GM10248 (cell line): Measurements from ENCODE around the gene CDCA8.

Experiments
- CTCF ChIA-PET: fragments of 300-600 bp; sonication (Branson Sonifier 250); formaldehyde crosslinking; extraction: SDS; loops from one replicate; lab custom pipeline; 2021; ENCODE audit warnings: antibody characterized with exemption; lab: Yijun Ruan, JAX
- POLR2A ChIA-PET: fragments of 350-650 bp; sonication (Branson Sonifier 250); formaldehyde crosslinking; extraction: SDS; loops from one replicate; lab custom pipeline; 2020; ENCODE audit warnings: antibody characterized with exemption; lab: Yijun Ruan, JAX
- DNase-seq: peaks from one replicate; pipeline ENCODE4 v3.0.0; 2012; ENCODE audit errors: extremely low spot score
- TF ChIP-seq, protein P1 (sequence below): IDR thresholded peaks from 2 replicates; pipeline ENCODE4 v1.5.1; 2012; ENCODE audit warnings: mild to moderate bottlenecking, low read depth; ENCODE audit errors: extremely low read depth, missing control alignments, control extremely low read depth

CDCA8 gene

DNA sequence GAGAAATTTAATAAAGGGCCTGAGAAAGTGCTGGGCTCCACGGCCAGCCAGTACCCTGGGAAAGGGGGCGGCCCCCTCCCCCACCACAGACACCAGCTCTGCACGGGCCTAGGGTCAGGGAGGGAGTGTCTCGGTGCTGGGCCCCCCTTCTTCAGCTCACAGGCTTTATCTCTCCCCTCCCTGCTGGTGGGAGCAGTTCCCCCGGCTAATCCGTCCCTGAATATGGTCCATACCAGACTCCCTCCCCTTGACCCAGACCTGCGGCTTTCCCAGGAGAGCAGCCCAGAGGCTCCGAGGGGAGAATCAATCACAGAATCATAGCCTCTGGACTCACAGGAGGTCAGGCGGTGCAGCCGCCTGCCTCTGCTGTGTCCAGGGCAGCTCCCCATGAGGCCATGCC lies 31.7 kb upstream of the CDCA8 start:
- ChIA-PET CTCF (interaction anchor here (1.0 to 1.3 kb wide), 2 partner anchors 23 to 57 kb away, joined by 3 read pairs; no protein-coding TSS in a partner anchor), POLR2A (no interaction called here)
- no peak for DNase-seq
- TF ChIP-seq, protein P1, sequence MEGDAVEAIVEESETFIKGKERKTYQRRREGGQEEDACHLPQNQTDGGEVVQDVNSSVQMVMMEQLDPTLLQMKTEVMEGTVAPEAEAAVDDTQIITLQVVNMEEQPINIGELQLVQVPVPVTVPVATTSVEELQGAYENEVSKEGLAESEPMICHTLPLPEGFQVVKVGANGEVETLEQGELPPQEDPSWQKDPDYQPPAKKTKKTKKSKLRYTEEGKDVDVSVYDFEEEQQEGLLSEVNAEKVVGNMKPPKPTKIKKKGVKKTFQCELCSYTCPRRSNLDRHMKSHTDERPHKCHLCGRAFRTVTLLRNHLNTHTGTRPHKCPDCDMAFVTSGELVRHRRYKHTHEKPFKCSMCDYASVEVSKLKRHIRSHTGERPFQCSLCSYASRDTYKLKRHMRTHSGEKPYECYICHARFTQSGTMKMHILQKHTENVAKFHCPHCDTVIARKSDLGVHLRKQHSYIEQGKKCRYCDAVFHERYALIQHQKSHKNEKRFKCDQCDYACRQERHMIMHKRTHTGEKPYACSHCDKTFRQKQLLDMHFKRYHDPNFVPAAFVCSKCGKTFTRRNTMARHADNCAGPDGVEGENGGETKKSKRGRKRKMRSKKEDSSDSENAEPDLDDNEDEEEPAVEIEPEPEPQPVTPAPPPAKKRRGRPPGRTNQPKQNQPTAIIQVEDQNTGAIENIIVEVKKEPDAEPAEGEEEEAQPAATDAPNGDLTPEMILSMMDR: no peak

DNA sequence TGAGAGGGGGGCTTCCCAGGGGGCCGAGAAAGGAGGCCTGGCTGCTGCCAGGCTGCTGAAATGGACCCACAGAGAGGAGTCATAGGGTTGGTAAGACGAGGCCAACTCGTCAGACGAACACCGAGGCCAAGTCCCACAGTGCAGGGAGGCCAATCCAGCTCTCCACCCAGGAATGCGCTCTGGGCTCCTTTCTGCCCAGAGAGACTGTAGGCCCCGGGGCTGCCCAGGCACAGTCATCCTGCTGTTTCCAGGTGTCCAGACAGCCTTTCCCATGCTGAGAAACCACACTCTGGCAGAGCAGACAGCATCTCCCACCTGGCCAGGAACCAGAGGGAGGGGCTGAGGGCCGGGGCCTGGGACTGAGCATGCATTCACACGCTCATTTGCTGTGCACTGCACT lies 30.9 kb upstream of the CDCA8 start:
- TF ChIP-seq, protein P1: no peak
- POLR2A ChIA-PET: interaction anchor here (0.9 kb wide), 1 partner anchor 186 kb away, joined by 3 read pairs; no protein-coding TSS in a partner anchor
- CTCF ChIA-PET: interaction anchor here (1.1 to 3.3 kb wide), 4 partner anchors 14 to 88 kb away, joined by 3 to 20 read pairs (median 4); no protein-coding TSS in a partner anchor
- no peak for DNase-seq

DNA sequence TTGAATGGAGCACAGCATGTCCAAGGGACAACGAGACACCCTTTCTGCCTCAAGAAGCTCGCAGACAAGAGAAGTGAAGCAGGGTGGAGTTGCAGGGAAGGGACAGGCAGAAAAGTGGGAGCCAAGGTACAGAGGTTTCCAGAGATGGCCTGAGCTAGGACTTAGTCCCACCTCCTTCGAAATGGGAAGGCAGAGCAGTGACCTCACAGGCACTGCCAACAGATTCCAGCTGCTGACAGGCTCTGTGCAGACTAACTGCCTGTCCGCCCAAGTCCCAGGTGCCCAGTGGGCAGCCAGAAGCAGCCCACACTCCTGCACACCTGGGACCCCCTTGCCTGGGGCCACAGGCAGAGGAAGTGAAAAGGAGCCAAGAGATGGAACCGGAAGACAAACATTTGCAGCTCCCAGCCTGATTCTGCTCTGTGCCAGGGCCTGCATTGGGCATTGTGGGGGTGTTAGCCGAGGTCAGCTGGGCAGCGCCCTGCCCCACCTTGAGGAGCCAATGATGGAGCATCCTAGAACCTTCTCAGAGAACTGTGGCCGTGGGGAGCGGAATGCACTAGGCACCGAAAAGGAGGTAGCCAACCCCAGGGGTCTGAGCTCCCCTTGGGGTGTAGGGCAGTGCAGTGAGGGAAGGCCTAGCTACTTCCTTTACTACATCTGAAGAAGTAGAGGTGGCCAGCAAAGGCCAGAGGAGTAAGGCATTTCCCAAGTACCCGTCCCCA lies 30.1 kb upstream of the CDCA8 start:
- DNase-seq: no peak
- TF ChIP-seq, protein P1: no peak
- ChIA-PET POLR2A (interaction anchor here (0.9 kb wide), 1 partner anchor 187 kb away, joined by 3 read pairs; no protein-coding TSS in a partner anchor), CTCF (interaction anchor here (0.6 to 3.3 kb wide), 5 partner anchors 14 to 89 kb away, joined by 3 to 20 read pairs (median 4); no protein-coding TSS in a partner anchor)

DNA sequence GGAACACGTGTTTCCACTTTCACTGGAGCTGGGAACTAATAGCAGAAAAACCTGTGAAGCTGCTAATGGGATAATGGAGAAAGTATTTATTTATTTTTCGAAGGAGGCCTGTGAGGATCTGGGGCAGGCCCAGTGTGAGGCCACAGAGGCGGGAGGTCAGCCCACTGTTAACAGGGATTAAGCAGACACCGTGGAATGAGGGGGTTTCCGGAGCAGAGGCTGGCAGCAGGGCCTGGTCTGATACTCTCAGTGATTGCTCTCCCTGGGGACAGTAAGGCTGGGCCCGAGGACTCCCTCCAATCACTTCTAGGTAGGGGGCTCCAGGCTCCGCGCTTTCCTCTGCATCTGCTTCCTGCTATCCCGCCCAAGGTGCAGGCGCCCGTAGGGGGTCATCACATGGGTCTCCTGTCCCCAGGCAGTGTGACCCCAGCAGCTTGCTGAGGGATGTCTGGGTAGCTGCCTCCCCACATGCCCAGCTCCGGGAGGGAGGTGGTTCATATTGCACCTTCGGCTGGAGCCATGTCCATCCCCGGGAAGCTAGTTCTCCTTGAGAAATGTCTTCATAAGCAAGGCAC lies 28.8 kb upstream of the CDCA8 start:
- DNase-seq: no peak
- ChIA-PET POLR2A (no interaction called here), CTCF (interaction anchor here (3.0 to 3.3 kb wide), 2 partner anchors 19 to 60 kb away, joined by 8 to 20 read pairs; no protein-coding TSS in a partner anchor)
- TF ChIP-seq, protein P1: no peak

DNA sequence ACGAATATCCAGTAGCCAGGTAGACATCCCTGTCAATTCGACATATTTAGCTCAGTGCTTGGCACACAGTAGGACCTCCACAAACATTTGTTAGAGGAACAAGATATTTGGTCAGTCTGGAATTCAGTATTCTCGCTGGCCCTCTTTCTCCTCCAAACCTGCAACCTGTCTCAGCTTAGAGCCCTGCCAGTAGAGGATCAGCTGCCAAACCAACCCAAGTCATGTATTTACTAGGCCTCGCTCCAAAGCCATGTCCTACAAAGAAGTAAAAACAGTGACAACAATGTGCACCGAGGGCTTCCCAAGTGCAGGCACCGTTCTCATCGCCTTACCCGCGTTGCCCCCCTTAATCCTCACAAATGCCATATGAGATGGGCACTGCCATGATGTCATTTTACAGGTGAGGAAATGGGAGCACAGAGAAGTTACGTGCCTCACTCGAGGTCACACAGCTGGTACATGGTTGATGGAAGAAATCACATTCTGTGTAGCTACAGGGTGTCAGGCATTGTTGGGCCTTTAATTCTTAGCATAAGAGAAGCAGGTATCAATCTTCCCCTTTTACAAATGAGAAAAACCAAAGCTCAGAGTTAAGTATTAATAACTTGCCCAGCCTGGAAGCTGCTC lies 26.0 kb upstream of the CDCA8 start:
- TF ChIP-seq, protein P1: no peak
- no peak for DNase-seq

More for the DNA sequence above, 26.0 kb upstream of the CDCA8 start:
- POLR2A ChIA-PET: no interaction called here
- CTCF ChIA-PET: interaction anchor here (0.9 to 1.8 kb wide), 3 partner anchors 12 to 64 kb away, joined by 3 to 8 read pairs (median 5); no protein-coding TSS in a partner anchor
